Keratinocyte (primary cell): ENCODE measurements around the gene SLC2A9. TPM values are rescaled to one million over a fixed set of nuclear protein-coding genes. Genes with fewer than 3 reads are reported as not detected.

Experiments
- DNase-seq: peaks from one replicate; pipeline ENCODE4 v3.0.0-alpha.2; 2011; ENCODE audit warnings: low read depth, missing footprints, low spot score
- FAIRE-seq: peaks from 2 replicates; lab custom pipeline; 2011; peaks lifted over from hg19 to GRCh38; lab: Jason Lieb, UNC
- H2AFZ ChIP-seq: 2 replicates; pipeline ENCODE4 v1.6.0; 2012; ENCODE audit warnings: low read length, control low read depth, inconsistent platforms; ENCODE audit not compliant: control insufficient read depth
- H3K27ac ChIP-seq: 2 replicates; pipeline ENCODE4 v1.5.1; 2011; ENCODE audit warnings: low read length; ENCODE audit not compliant: control insufficient read depth, insufficient read depth
- H3K27me3 ChIP-seq: 3 replicates; pipeline ENCODE4 v1.6.0; 2011; ENCODE audit warnings: low read length; ENCODE audit not compliant: control insufficient read depth, insufficient read depth; ENCODE audit errors: extremely low read depth
- H3K36me3 ChIP-seq, 2 experiments: 2 replicates in 1 of 2; 3 replicates in 1 of 2; pipeline ENCODE4 v1.5.1; 2011; ENCODE audit warnings: low read length in 2 of 2, mild to moderate bottlenecking in 1 of 2; ENCODE audit not compliant: control insufficient read depth in 2 of 2, insufficient read depth in 2 of 2; ENCODE audit errors: extremely low read depth in 1 of 2
- H3K4me1 ChIP-seq: 3 replicates; pipeline ENCODE4 v1.5.1; 2011; ENCODE audit warnings: low read length; ENCODE audit not compliant: control insufficient read depth, insufficient read depth; ENCODE audit errors: extremely low read depth
- H3K4me2 ChIP-seq: 3 replicates; pipeline ENCODE4 v1.6.0; 2011; ENCODE audit warnings: low read depth, low read length; ENCODE audit not compliant: control insufficient read depth, insufficient read depth; ENCODE audit errors: extremely low read depth
- H3K4me3 ChIP-seq, 3 experiments: fragments of 200-600 bp in 1 of 3; sonication (generic) in 1 of 3; 2 replicates in 2 of 3; 3 replicates in 1 of 3; pipeline ENCODE4 v1.5.1; 2011 to 2016; ENCODE audit warnings: low read length in 3 of 3, mild to moderate bottlenecking in 3 of 3, control low read depth in 2 of 3, inconsistent platforms in 1 of 3, low read depth in 1 of 3, mixed read lengths in 1 of 3, mixed run types in 1 of 3, moderate library complexity in 1 of 3; ENCODE audit not compliant: control insufficient read depth in 2 of 3, insufficient read depth in 2 of 3; ENCODE audit errors: extremely low read depth in 1 of 3
- H3K79me2 ChIP-seq: 2 replicates; pipeline ENCODE4 v1.6.0; 2012; ENCODE audit warnings: low read length; ENCODE audit not compliant: control insufficient read depth, insufficient read depth
- H3K9ac ChIP-seq: 3 replicates; pipeline ENCODE4 v1.6.0; 2011; ENCODE audit warnings: low read length; ENCODE audit not compliant: control insufficient read depth, insufficient read depth; ENCODE audit errors: extremely low read depth
- H3K9me1 ChIP-seq: 3 replicates; pipeline ENCODE4 v1.6.0; 2011; ENCODE audit warnings: low read length; ENCODE audit not compliant: control insufficient read depth, insufficient read depth; ENCODE audit errors: extremely low read depth
- H3K9me3 ChIP-seq: 2 replicates; pipeline ENCODE4 v1.5.1; 2012; ENCODE audit warnings: low read depth, low read length; ENCODE audit not compliant: control insufficient read depth
- H4K20me1 ChIP-seq: 3 replicates; pipeline ENCODE4 v1.6.0; 2011; ENCODE audit warnings: low read length; ENCODE audit not compliant: control insufficient read depth, insufficient read depth; ENCODE audit errors: extremely low read depth
- CTCF ChIP-seq, 3 experiments: IDR thresholded peaks in 1 of 3; conservative IDR thresholded peaks in 1 of 3; optimal IDR thresholded peaks in 1 of 3; 2 replicates in 2 of 3; 3 replicates in 1 of 3; pipeline versions ENCODE3 to v1.5.1; 2011; ENCODE audit warnings: low read length in 3 of 3, mild to moderate bottlenecking in 3 of 3, moderate library complexity in 2 of 3, control low read depth in 1 of 3, inconsistent platforms in 1 of 3; ENCODE audit not compliant: insufficient read depth in 2 of 3; ENCODE audit errors: extremely low read depth in 1 of 3
- EZH2 ChIP-seq: IDR thresholded peaks from one replicate; pipeline ENCODE4 v1.6.1; 2012; ENCODE audit warnings: inconsistent platforms, mild to moderate bottlenecking, low read length, moderate library complexity
- dilution Hi-C: fragments of 300-500 bp; cut with MboI; formaldehyde crosslinking; loops from one replicate; pipeline ENCODE4 v1.7.0; 2020; ENCODE audit warnings: low sequenced_read_pairs; ENCODE audit not compliant: extremely low pct_ligation_motif_present
- polyA plus RNA-seq, 5 experiments: library from polyadenylated mRNA; depleted of rRNA in 3 of 5; stranded (reverse) in 3 of 5; stranded (forward) in 1 of 5; unstranded in 1 of 5; fragments of >200 nt; gene quantifications; 1 replicate in 1 of 5; 2 replicates in 3 of 5; 3 replicates in 1 of 5; pipeline versions ENCODE4 v1.2.1 to v1.2.3, GENCODE V29; 2011 to 2012; ENCODE audit warnings: missing spikeins in 2 of 5, low read depth in 1 of 5, low replicate concordance in 1 of 5

SLC2A9 gene
- polyA plus RNA-seq, 1 donor (not counting 4 experiments of a cell fraction or from before 2014, with no cell fraction given), result 37.3 TPM

DNA sequence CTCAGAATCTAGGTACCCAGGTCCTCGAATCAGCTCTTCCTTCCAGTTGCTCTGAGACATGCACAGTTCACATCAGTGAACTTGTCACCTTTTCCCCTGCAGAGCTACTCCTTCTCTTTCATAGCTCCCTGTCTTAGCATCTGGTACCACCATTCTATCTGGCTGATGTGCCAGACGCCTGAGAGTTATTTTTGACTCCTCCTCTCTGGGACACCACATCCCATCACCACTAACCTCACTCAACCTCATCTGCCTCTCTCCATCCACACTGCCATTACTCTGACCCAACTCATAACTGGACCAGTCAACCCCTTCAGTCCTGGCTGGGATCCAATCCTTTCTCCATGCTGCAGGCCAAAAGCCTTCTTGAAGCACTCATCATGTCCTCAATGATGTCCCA, 44.5 kb downstream of the SLC2A9 start:
- TF ChIP-seq CTCF (optimal IDR thresholded peaks at IDR 0.05 in 1 of 3, IDR thresholded peaks at IDR 0.05 in 1 of 3, conservative IDR thresholded peaks at IDR 0.05 in 1 of 3; ENCODE audit: extremely low read depth in 1 of 3, insufficient read depth in 2 of 3, low read length in 3 of 3), result no peak
- no peak for TF ChIP-seq EZH2
- H3K9me1 ChIP-seq, result no peaks in the 10 kb centered on the region
- no peak overlapping the region for H3K4me2 ChIP-seq
- H3K4me1 ChIP-seq, result no peaks in the 10 kb centered on the region
- DNase-seq, result no peak
- no peak overlapping the region for H2AFZ ChIP-seq
- dilution Hi-C loops, result no loop called here
- H3K79me2 ChIP-seq, result peaks cover 2% of the 10 kb centered on the region
- no peak overlapping the region for H3K27ac ChIP-seq
- no peaks in the 10 kb centered on the region for H4K20me1 ChIP-seq
- no peak overlapping the region for H3K4me3 ChIP-seq
- no peaks in the 10 kb centered on the region for H3K9me3 ChIP-seq
- H3K9ac ChIP-seq, result no peak overlapping the region
- no peak for FAIRE-seq
- peaks cover 20 to 30% of the 10 kb centered on the region in 2 experiments for H3K36me3 ChIP-seq
- H3K27me3 ChIP-seq, result no peaks in the 10 kb centered on the region

DNA sequence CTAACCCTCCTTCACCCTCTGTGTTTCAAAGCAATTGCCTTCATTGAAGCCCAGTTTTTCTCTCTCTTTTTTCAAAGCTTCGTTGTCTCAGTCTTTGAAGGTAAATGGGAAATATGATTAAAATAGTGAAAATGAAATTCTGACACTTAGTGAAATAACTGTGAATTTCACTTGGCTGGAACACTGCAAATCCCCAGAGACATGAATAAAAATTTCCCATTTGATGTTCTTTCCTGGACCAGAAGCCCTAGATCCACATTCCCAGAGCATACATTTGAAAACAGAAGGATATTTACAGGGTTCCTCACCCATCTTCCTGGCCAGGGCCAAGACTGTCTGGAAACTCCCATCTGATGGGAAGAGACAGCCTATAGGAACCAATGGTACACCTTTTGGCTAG, 45.0 kb downstream of the SLC2A9 start:
- Histone ChIP-seq H3K79me2 (peaks cover 2% of the 10 kb centered on the region), H3K4me1 (no peaks in the 10 kb centered on the region), H3K27me3 (no peaks in the 10 kb centered on the region), H3K36me3 (peaks cover 20 to 30% of the 10 kb centered on the region in 2 experiments), H4K20me1 (no peaks in the 10 kb centered on the region), H3K4me3 (no peak overlapping the region), H3K9me3 (no peaks in the 10 kb centered on the region), H3K9ac (no peak overlapping the region), H3K9me1 (no peaks in the 10 kb centered on the region), H3K4me2 (no peak overlapping the region), H3K27ac (no peak overlapping the region), H2AFZ (no peak overlapping the region)
- dilution Hi-C loops, result no loop called here
- DNase-seq (no peak), FAIRE-seq (no peak)
- no peak for TF ChIP-seq EZH2
- TF ChIP-seq CTCF (optimal IDR thresholded peaks at IDR 0.05 in 1 of 3, IDR thresholded peaks at IDR 0.05 in 1 of 3, conservative IDR thresholded peaks at IDR 0.05 in 1 of 3; ENCODE audit: extremely low read depth in 1 of 3, insufficient read depth in 2 of 3, low read length in 3 of 3), result no peak
